Stimulated activated naive B cell treated with anti-CD40 and anti-IgM and Interleukin-4, amounts not matched to agents 10 μg/mL and 1 μg/mL and 100 μg/mL, for 72 hours (primary cell): Measurements from ENCODE around the gene RRP8.

Source experiments
- ATAC-seq, 2 donors: fragments of 150-1000 bp; cut with Tn5 transposase; replicated peaks; 2 replicates each; pipeline ENCODE4 v1.10.0; 2021; ENCODE audit warnings: moderate library complexity in 1 of 2
- DNase-seq: peaks from one replicate; pipeline ENCODE4 v3.0.0; 2021
- H3K27ac Mint-ChIP-seq: one replicate; pipeline ENCODE4 v1.8.0; 2022; ENCODE audit warnings: mild to moderate bottlenecking, mixed read lengths
- H3K27me3 Mint-ChIP-seq, 2 donors: one replicate each; pipeline ENCODE4 v1.8.0; 2022; ENCODE audit warnings: mixed read lengths in 2 of 2
- H3K36me3 Mint-ChIP-seq, 2 donors: one replicate each; pipeline ENCODE4 v1.8.0; 2022; ENCODE audit warnings: mixed read lengths in 2 of 2, mild to moderate bottlenecking in 1 of 2
- H3K4me1 Mint-ChIP-seq, 2 donors: one replicate each; pipeline ENCODE4 v1.8.0; 2022; ENCODE audit warnings: mixed read lengths in 2 of 2, mild to moderate bottlenecking in 1 of 2
- H3K4me3 Mint-ChIP-seq, 2 donors: one replicate each; pipeline ENCODE4 v1.8.0; 2022; ENCODE audit warnings: mild to moderate bottlenecking in 2 of 2, mixed read lengths in 2 of 2, moderate library complexity in 1 of 2
- H3K9me3 Mint-ChIP-seq, 2 donors: one replicate each; pipeline ENCODE4 v1.8.0; 2022; ENCODE audit warnings: mixed read lengths in 2 of 2, mild to moderate bottlenecking in 1 of 2

RRP8 gene

DNA sequence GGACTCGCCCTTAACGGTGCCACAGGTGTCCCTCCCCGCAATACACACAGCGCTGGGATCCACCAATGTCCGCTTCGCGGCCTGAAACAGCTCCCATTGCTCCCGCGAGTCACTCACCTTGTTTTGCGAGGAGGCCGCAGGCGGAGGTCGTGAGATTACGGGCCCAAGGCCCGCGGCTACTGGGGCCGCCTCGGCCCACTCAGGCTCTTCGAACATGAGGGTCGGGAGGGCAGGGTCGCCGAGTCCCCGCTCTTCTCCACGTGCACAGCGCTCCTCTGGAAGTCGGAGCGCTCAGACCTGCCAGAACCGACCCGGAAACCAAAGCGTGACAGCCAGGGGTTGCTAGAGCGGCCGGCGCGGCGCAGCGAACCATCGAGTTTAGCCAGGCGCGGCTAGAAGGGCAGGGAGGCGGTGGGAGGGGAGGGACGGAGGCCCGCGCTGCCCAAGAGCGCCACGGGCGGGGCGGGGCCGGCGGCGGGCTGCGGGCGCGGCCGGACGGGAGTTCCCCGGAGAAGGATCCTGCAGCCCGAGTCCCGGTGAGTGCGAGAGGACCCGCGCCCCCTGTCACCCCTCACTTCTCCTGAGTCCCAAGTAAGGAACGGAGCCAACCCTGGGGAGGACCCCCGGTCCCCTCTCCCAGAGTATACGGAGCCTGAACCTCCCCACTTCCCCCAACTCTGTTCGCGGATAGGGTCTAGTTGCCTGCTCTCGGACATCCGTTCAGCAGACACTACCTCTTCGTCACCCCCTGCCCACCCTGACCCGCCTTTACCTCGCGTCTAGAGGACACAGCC is at the start of gene RRP8, which contains the start of gene ILK:
Gene RRP8, minus strand, starts transcription at position 330 of the 794 bp plus-strand sequence. Its CDS starts 114 bp downstream, at position 216.
Gene ILK, plus strand, starts transcription at position 488 of the 794 bp plus-strand sequence. CDS start 498 bp downstream, outside the sequence.
- peaks cover 18 to 38% of the 10 kb centered on the region in 2 donors for H3K36me3 Mint-ChIP-seq

GRCh38 chr11:6653097-6653496 is 49.7 kb upstream of the RRP8 start:
- Mint-ChIP-seq H3K9me3 (no peaks in the 10 kb centered on the region), H3K4me3 (no peak overlapping the region), H3K36me3 (no peaks in the 10 kb centered on the region), H3K4me1 (peaks cover 7 to 12% of the 10 kb centered on the region in 2 donors), H3K27me3 (peaks cover 13% of the 10 kb centered on the region in 2 donors), H3K27ac (no peak overlapping the region)
- no peak for DNase-seq
- ATAC-seq: peak in 1 of 2 donors; percentile 24

More for the DNA sequence above, at the start of gene RRP8, which contains the start of gene ILK:
- Mint-ChIP-seq H3K9me3 (no peaks in the 10 kb centered on the region), H3K27me3 (no peaks in the 10 kb centered on the region), H3K4me3 (no peak within 1 kb of the TSS), H3K4me1 (peaks cover 10 to 33% of the 10 kb centered on the region in 2 donors), H3K27ac (no peak within 1 kb of the TSS)
- peak; percentile 79 to 85 for ATAC-seq
- peak; percentile 82 for DNase-seq

- DNase-seq (no peak), ATAC-seq (no peak)
- peaks cover 7 to 12% of the 10 kb centered on the region in 2 donors for H3K4me1 Mint-ChIP-seq
- no peak overlapping the region for H3K27ac Mint-ChIP-seq
- H3K9me3 Mint-ChIP-seq: no peaks in the 10 kb centered on the region
- no peak overlapping the region for H3K4me3 Mint-ChIP-seq
- no peaks in the 10 kb centered on the region for H3K36me3 Mint-ChIP-seq
- H3K27me3 Mint-ChIP-seq: peaks cover 13% of the 10 kb centered on the region in 2 donors
These were observed 48.8 kb upstream of the RRP8 start for GRCh38 chr11:6652182-6652581.

DNA sequence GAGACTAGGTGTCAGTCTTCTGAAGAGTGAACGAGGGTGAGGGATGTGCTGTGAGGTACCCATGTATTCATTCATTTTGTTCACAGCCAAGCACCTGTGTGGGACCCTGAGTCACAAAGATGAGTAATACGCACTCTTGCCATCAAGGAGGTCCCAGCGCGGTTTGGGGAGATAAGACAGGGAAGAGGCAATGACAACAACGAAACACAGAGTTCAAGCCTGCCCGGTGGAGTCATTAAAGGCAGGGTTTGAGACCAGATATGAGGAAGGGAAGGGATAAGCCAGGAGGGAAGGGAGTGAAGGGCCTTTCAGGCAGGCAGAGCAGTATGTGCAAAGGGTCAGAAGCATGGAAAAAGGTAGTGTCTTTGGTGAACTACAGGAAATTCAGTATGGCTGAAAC is 47.6 kb upstream of the RRP8 start:
- ATAC-seq (no peak), DNase-seq (no peak)
- Mint-ChIP-seq H3K36me3 (no peaks in the 10 kb centered on the region), H3K9me3 (no peaks in the 10 kb centered on the region), H3K27ac (no peak overlapping the region), H3K4me3 (no peak overlapping the region), H3K4me1 (peaks cover 1 to 2% of the 10 kb centered on the region in 2 donors), H3K27me3 (peaks cover 2% of the 10 kb centered on the region in 2 donors)

DNA sequence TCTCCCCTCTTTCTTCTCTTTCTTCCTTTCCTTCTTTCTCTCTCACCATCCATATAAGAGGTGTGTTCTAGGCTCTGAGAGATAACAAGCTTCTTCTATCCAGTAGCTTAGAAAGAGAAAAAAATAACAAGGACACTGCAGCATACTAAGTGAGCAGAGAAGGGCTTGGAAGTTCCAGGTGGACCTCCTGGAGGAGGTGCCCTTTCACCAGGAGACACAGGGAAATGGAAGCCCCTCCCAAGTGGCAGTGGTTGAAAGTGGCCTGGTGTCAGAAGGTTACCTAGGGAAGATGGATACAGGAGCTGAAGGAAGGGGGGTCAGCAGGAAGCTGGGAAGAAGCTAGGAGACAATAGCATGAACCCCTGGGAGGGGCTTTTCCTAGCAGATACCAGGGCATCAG is 46.7 kb upstream of the RRP8 start:
- Mint-ChIP-seq H3K36me3 (no peaks in the 10 kb centered on the region), H3K27ac (no peak overlapping the region), H3K9me3 (no peaks in the 10 kb centered on the region), H3K27me3 (no peaks in the 10 kb centered on the region), H3K4me1 (peaks cover 0 to 1% of the 10 kb centered on the region in 2 donors), H3K4me3 (no peak overlapping the region)
- DNase-seq (no peak), ATAC-seq (no peak)

DNA sequence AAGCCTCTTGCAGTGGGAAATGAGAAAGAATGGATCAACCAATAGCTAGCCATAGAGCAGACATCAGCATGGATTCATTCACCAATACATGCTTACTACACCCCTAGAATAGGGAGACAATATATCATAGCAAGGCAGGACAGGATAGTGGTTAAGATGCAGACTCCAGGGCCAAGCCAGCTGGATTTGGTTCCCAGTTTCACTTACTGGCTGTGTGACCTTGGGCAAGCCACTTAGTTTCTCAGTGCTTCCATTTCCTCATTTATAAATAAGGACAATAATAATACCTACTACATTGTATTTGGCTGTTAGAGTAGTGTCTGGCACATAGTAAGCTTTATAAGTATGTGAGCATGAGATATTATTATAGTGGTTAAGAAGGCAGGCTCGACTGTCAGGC is 45.1 kb upstream of the RRP8 start:
- peaks cover 0 to 5% of the 10 kb centered on the region in 2 donors for H3K4me1 Mint-ChIP-seq
- no peaks in the 10 kb centered on the region for H3K9me3 Mint-ChIP-seq
- no peak for ATAC-seq
- DNase-seq: no peak
- H3K4me3 Mint-ChIP-seq: no peak overlapping the region
- H3K27ac Mint-ChIP-seq: no peak overlapping the region
- H3K27me3 Mint-ChIP-seq: no peaks in the 10 kb centered on the region
- H3K36me3 Mint-ChIP-seq: no peaks in the 10 kb centered on the region

DNA sequence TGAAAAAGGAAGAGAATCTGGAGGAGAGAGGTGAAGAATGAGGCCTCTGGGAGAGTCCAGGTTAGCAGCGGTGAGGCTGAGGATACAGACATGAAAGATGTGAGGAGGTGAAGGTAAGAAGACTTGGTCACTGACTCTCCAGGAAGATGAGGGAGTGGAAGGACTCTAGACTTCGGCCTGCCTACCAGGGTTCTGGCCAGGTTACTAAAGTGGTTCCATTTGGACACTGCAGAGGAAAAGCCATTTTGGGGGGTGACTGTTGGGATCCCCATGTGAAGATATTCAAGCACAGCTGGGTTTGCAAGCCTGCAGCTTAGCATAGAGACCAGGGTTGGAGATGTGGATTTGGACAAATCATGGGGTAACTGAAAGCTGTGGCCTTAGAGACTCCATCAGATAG is 44.4 kb upstream of the RRP8 start:
- no peak overlapping the region for H3K27ac Mint-ChIP-seq
- no peaks in the 10 kb centered on the region for H3K9me3 Mint-ChIP-seq
- ATAC-seq: no peak
- no peak overlapping the region for H3K4me3 Mint-ChIP-seq
- H3K27me3 Mint-ChIP-seq: no peaks in the 10 kb centered on the region
- H3K36me3 Mint-ChIP-seq: no peaks in the 10 kb centered on the region
- no peak for DNase-seq
- H3K4me1 Mint-ChIP-seq: peaks cover 0 to 5% of the 10 kb centered on the region in 2 donors

GRCh38 chr11:6646918-6647679 is 43.7 kb upstream of the RRP8 start:
- Mint-ChIP-seq H3K27ac (no peak overlapping the region), H3K27me3 (no peaks in the 10 kb centered on the region), H3K4me3 (no peak overlapping the region), H3K9me3 (no peaks in the 10 kb centered on the region), H3K4me1 (peaks cover 0 to 5% of the 10 kb centered on the region in 2 donors), H3K36me3 (no peaks in the 10 kb centered on the region)
- DNase-seq: peak; percentile 35
- ATAC-seq: peak; percentile 96 to 98

GRCh38 chr11:6646576-6646917 is 43.1 kb upstream of the RRP8 start:
- no peak overlapping the region for H3K4me3 Mint-ChIP-seq
- H3K9me3 Mint-ChIP-seq: no peaks in the 10 kb centered on the region
- DNase-seq (no peak), ATAC-seq (peak; percentile 5 to 12)
- no peaks in the 10 kb centered on the region for H3K27me3 Mint-ChIP-seq
- H3K4me1 Mint-ChIP-seq: peaks cover 0 to 5% of the 10 kb centered on the region in 2 donors
- H3K36me3 Mint-ChIP-seq: no peaks in the 10 kb centered on the region
- no peak overlapping the region for H3K27ac Mint-ChIP-seq

- Mint-ChIP-seq H3K4me1 (peaks cover 0 to 5% of the 10 kb centered on the region in 2 donors), H3K9me3 (no peaks in the 10 kb centered on the region), H3K36me3 (no peaks in the 10 kb centered on the region), H3K27ac (no peak overlapping the region), H3K4me3 (no peak overlapping the region), H3K27me3 (no peaks in the 10 kb centered on the region)
- DNase-seq (peak; percentile 28), ATAC-seq (peak; percentile 49 to 57)
These were observed 42.7 kb upstream of the RRP8 start for GRCh38 chr11:6646071-6646470.

- no peak for DNase-seq
- ATAC-seq: no peak
- no peak overlapping the region for H3K27ac Mint-ChIP-seq
- peaks cover 5 to 9% of the 10 kb centered on the region in 2 donors for H3K4me1 Mint-ChIP-seq
- no peaks in the 10 kb centered on the region for H3K27me3 Mint-ChIP-seq
- H3K9me3 Mint-ChIP-seq: no peaks in the 10 kb centered on the region
- H3K36me3 Mint-ChIP-seq: no peaks in the 10 kb centered on the region
- no peak overlapping the region for H3K4me3 Mint-ChIP-seq
These were observed 39.5 kb upstream of the RRP8 start for GRCh38 chr11:6642957-6643356.

DNA sequence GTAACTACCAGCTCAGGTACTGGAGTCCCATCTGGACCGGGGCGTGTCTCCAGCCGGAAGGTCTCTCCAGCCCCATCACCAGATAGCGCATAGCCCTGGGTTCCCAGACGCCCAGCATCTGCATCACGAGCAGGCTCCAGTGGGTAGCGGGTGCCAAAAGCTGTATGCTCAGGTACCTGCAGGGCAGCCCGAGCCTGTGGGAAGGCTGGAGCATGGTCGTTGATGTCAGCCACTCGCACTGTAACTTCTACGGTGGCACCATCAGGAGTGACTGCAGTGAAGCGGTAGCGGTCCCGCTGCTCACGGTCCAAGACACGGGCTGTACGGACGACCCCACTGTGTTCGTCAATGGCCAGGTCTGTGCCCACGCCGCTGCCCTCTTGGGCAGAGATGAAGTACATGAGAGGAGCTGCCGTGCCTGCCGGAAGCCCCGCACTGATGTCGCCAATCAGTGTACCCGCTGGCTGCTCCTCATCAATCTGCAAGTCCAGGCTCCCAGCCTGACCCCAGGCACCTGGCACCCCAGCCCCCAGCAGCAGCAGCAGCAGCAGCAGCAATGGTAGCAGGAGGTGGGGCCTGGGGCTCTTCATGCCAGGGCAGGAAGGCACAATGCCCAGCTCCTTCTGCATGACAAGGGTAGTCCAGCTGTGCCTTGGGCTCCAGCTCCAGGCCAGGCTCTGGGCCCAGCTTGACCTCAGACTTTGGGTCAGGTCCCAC is 37.7 kb upstream of the RRP8 start:
- Mint-ChIP-seq H3K4me1 (peaks cover 5 to 9% of the 10 kb centered on the region in 2 donors), H3K36me3 (no peaks in the 10 kb centered on the region), H3K27me3 (no peaks in the 10 kb centered on the region), H3K9me3 (no peaks in the 10 kb centered on the region), H3K4me3 (no peak overlapping the region), H3K27ac (no peak overlapping the region)
- DNase-seq (no peak), ATAC-seq (no peak)

- Mint-ChIP-seq H3K27ac (no peak overlapping the region), H3K4me3 (no peak overlapping the region), H3K9me3 (no peaks in the 10 kb centered on the region), H3K36me3 (no peaks in the 10 kb centered on the region), H3K4me1 (peaks cover 5 to 9% of the 10 kb centered on the region in 2 donors), H3K27me3 (no peaks in the 10 kb centered on the region)
- no peak for ATAC-seq
- no peak for DNase-seq
These were observed 36.9 kb upstream of the RRP8 start for GRCh38 chr11:6640036-6640984.
